ENCODE measurements around the gene PDCL2. TPM values are rescaled to one million over a fixed set of nuclear protein-coding genes. Genes with fewer than 3 reads are reported as not detected.
A peak's percentile ranks its signal among the peaks of the same experiment; 100 is the strongest.
"Not testable (repeated sequence)": the region's sequence is repeated elsewhere in the genome, so short reads cannot be mapped to it uniquely, and the experiment has no call there.

The PDCL2 gene
- total and polyA plus RNA-seq, 9 donors: not detected

DNA sequence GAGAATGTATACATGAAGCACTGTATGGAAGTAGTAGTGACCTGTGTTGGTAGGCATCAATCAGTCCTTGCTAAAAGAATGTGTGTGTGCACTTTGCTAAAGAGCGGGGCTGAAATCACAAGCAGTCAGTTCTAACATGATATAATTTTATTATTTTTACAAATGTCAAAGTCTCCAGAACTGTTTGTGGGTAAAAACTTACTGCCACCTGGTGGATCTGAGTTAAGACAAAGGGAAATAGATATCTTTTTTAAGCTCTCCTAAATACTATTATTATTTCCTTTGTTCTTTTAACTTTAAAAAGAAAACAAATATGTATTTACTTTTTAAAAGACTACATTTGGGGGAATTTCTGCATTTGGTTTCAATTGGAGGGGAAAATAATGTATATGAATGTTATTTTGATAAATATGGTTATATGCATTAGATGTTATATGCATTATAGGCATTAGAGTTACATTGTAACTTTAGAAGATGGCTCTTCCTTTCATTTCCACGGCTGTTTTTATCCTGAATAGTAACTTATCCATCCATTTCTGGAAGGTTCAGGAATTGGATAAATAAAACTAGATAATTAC lies 37.5 kb downstream of the PDCL2 start:
- Histone ChIP-seq H3K36me3 (ENCODE audit: control insufficient read depth, insufficient read depth, low read length) (no peaks in the 10 kb centered on the region), H3K4me1 (ENCODE audit: control insufficient read depth, insufficient read depth, low read length) (no peaks in the 10 kb centered on the region), H3K27ac (ENCODE audit: low read length) (no peak overlapping the region), H3K4me3 (ENCODE audit: low read length) (no peak overlapping the region), H3K27me3 (ENCODE audit: control insufficient read depth, insufficient read depth, low read length) (no peaks in the 10 kb centered on the region), H3K9me3 (replicated peaks; ENCODE audit: control insufficient read depth, low read depth, low read length) (no peaks in the 10 kb centered on the region)
- WGBS (ENCODE audit: insufficient coverage): no CpG with 5 or more reads among the region's 2 CpGs
- peak; percentile 75 for DNase-seq

DNA sequence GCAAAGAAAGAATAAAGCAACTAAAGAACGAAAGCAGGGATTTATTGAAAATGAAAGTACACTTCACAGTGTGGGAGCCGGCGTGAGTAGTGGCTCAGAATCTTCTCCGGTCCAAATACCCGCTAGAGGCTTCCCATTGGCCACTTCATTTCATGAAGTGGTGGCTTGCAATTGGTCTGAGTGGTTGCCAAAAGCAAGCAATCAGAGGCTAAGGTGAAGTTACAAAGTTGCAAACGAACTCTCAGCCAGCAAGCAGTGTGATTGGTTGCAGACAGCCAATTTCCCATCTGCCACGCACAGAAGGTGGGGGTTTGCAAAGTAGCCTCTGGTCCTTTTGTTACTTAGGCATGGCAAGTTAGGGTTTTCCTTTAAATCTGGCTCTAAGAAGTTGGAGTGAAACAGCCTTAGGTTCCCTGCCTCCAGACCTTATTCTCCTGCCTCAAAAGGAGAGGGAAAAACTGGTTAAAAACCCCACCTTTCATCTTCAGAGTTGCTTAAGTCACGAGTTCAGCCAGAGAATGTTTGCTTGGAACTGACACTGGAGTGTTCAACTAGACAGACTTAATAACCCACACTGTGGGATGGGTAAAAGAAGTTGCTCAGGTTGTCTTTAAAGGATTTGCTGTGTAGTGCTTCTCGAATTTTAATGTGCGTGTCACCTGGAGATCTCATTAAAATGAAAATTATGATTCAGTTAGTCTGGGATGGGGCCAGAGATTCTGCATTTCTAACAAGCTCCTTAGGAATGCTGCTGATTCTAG lies 38.4 kb downstream of the PDCL2 start:
- H3K4me1 ChIP-seq (ENCODE audit: control insufficient read depth, insufficient read depth, low read length): no peaks in the 10 kb centered on the region
- 33% methylated on average over 3 of the region's 10 CpGs for WGBS (ENCODE audit: insufficient coverage)
- peak overlapping the region; percentile 21 for H3K4me3 ChIP-seq (ENCODE audit: low read length)
- peak overlapping the region; percentile 69 for H3K27ac ChIP-seq (ENCODE audit: low read length)
- no peaks in the 10 kb centered on the region for H3K36me3 ChIP-seq (ENCODE audit: control insufficient read depth, insufficient read depth, low read length)
- peak; percentile 86 for DNase-seq
- H3K9me3 ChIP-seq (replicated peaks; ENCODE audit: control insufficient read depth, low read depth, low read length): no peaks in the 10 kb centered on the region
- H3K27me3 ChIP-seq (ENCODE audit: control insufficient read depth, insufficient read depth, low read length): no peaks in the 10 kb centered on the region

- not testable (repeated sequence) for H3K9me3 ChIP-seq (replicated peaks; ENCODE audit: control insufficient read depth, low read depth, low read length); H3K4me1 ChIP-seq (ENCODE audit: control insufficient read depth, insufficient read depth, low read length); DNase-seq; H3K27me3 ChIP-seq (ENCODE audit: control insufficient read depth, insufficient read depth, low read length); H3K27ac ChIP-seq (ENCODE audit: low read length); H3K36me3 ChIP-seq (ENCODE audit: control insufficient read depth, insufficient read depth, low read length); H3K4me3 ChIP-seq (ENCODE audit: low read length)
- 91% methylated on average over 4 of the region's 6 CpGs for WGBS (ENCODE audit: insufficient coverage)
Observed at GRCh38 chr4:55551964-55552363, 40.1 kb downstream of the PDCL2 start.

GRCh38 chr4:55549888-55550287 lies 42.2 kb downstream of the PDCL2 start:
- Histone ChIP-seq H3K36me3 (ENCODE audit: control insufficient read depth, insufficient read depth, low read length) (no peaks in the 10 kb centered on the region), H3K4me1 (ENCODE audit: control insufficient read depth, insufficient read depth, low read length) (peaks cover 2% of the 10 kb centered on the region), H3K9me3 (replicated peaks; ENCODE audit: control insufficient read depth, low read depth, low read length) (no peaks in the 10 kb centered on the region), H3K27ac (ENCODE audit: low read length) (no peak overlapping the region), H3K27me3 (ENCODE audit: control insufficient read depth, insufficient read depth, low read length) (no peaks in the 10 kb centered on the region), H3K4me3 (ENCODE audit: low read length) (no peak overlapping the region)
- no peak for DNase-seq
- no CpG with 5 or more reads among the region's 2 CpGs for WGBS (ENCODE audit: insufficient coverage)

DNA sequence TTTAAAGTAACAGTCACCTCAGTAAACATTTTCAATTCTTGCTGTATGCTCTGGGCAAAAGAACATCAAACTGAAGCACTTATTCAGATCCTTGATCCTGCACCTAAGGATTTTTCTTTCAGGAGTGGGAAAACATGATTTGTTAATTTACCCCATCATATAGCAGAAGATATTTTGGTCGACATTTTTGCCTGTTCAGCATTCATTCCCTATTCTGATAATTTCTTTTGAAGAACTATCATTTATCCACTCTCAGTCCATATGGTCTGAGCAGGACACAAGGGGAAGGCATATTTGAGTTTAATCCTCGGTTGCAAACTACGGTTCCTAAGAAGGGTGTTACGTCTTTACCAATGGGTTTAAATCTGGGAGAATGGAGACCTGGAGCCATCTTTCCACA lies 44.1 kb downstream of the PDCL2 start:
- Histone ChIP-seq H3K4me3 (ENCODE audit: low read length) (peak overlapping the region; percentile 89), H3K36me3 (ENCODE audit: control insufficient read depth, insufficient read depth, low read length) (no peaks in the 10 kb centered on the region), H3K27me3 (ENCODE audit: control insufficient read depth, insufficient read depth, low read length) (no peaks in the 10 kb centered on the region), H3K4me1 (ENCODE audit: control insufficient read depth, insufficient read depth, low read length) (peaks cover 2% of the 10 kb centered on the region), H3K27ac (ENCODE audit: low read length) (peak overlapping the region; percentile 97), H3K9me3 (replicated peaks; ENCODE audit: control insufficient read depth, low read depth, low read length) (no peaks in the 10 kb centered on the region)
- no peak for DNase-seq
- 53% methylated on average over 3 of the region's 4 CpGs for WGBS (ENCODE audit: insufficient coverage)

GRCh38 chr4:55547466-55547770 lies 44.6 kb downstream of the PDCL2 start:
- no peaks in the 10 kb centered on the region for H3K36me3 ChIP-seq (ENCODE audit: control insufficient read depth, insufficient read depth, low read length)
- WGBS (ENCODE audit: insufficient coverage): no CpG with 5 or more reads among the region's 10 CpGs
- H3K4me1 ChIP-seq (ENCODE audit: control insufficient read depth, insufficient read depth, low read length): peaks cover 2% of the 10 kb centered on the region
- peak overlapping the region; percentile 89 for H3K4me3 ChIP-seq (ENCODE audit: low read length)
- H3K27ac ChIP-seq (ENCODE audit: low read length): peak overlapping the region; percentile 97
- H3K9me3 ChIP-seq (replicated peaks; ENCODE audit: control insufficient read depth, low read depth, low read length): no peaks in the 10 kb centered on the region
- H3K27me3 ChIP-seq (ENCODE audit: control insufficient read depth, insufficient read depth, low read length): no peaks in the 10 kb centered on the region
- no peak for DNase-seq

DNA sequence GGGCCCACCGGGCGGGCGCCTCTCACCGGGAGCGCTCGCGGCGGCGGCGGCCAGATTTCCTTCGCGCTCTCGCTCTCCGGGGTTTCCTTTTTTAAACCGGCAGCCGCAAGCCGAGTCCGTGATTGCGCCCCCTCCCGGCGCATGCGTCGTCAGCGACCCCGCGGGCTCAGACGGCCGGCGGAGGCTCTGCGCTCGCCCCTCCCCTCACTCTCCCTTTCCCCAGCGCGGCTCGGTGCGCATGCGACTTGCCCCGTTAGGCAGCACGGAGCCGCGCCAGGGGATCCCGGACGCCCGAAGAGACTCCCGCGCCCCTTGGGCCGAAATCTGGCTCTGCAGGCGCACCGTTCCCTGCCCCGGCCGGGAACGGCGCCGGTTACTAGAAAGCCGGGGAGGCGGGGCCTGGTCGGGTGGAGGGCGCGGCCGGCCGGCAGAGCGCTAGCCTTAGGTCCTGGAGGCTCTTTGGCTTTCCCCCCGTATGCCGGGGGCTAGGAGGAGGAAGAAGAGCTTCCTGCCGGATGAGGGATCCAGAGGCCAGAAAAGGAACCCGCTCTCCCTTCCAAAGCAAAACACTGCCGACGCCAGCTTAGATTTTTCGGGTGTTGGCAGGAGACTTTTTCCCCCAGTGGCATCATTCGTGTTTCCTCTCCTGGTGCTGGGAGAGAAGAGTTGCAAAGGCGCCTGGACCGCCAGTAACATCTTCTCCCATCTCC lies 45.1 kb downstream of the PDCL2 start, which contains the start of gene CLOCK:
Gene CLOCK, minus strand, starts transcription at position 154 of the 710 bp plus-strand sequence. CDS start 64,124 bp downstream, outside the sequence.
- Histone ChIP-seq H3K27ac (ENCODE audit: low read length) (peak within 1 kb of the TSS; percentile 97), H3K9me3 (replicated peaks; ENCODE audit: control insufficient read depth, low read depth, low read length) (no peaks in the 10 kb centered on the region), H3K27me3 (ENCODE audit: control insufficient read depth, insufficient read depth, low read length) (no peaks in the 10 kb centered on the region), H3K36me3 (ENCODE audit: control insufficient read depth, insufficient read depth, low read length) (no peaks in the 10 kb centered on the region), H3K4me1 (ENCODE audit: control insufficient read depth, insufficient read depth, low read length) (peaks cover 2% of the 10 kb centered on the region), H3K4me3 (ENCODE audit: low read length) (peak within 1 kb of the TSS; percentile 89)
- peak; percentile 94 for DNase-seq
- under 1% methylated on average over 60 of the region's 71 CpGs for WGBS (ENCODE audit: insufficient coverage)

- H3K9me3 ChIP-seq (replicated peaks; ENCODE audit: control insufficient read depth, low read depth, low read length): no peaks in the 10 kb centered on the region
- H3K4me1 ChIP-seq (ENCODE audit: control insufficient read depth, insufficient read depth, low read length): peaks cover 2% of the 10 kb centered on the region
- H3K27ac ChIP-seq (ENCODE audit: low read length): peak overlapping the region; percentile 97
- WGBS (ENCODE audit: insufficient coverage): 0% methylated on average over 10 of the region's 16 CpGs
- H3K4me3 ChIP-seq (ENCODE audit: low read length): peak overlapping the region; percentile 89
- H3K36me3 ChIP-seq (ENCODE audit: control insufficient read depth, insufficient read depth, low read length): no peaks in the 10 kb centered on the region
- no peaks in the 10 kb centered on the region for H3K27me3 ChIP-seq (ENCODE audit: control insufficient read depth, insufficient read depth, low read length)
- no peak for DNase-seq
Observed at GRCh38 chr4:55546506-55546755, 45.6 kb downstream of the PDCL2 start.

DNA sequence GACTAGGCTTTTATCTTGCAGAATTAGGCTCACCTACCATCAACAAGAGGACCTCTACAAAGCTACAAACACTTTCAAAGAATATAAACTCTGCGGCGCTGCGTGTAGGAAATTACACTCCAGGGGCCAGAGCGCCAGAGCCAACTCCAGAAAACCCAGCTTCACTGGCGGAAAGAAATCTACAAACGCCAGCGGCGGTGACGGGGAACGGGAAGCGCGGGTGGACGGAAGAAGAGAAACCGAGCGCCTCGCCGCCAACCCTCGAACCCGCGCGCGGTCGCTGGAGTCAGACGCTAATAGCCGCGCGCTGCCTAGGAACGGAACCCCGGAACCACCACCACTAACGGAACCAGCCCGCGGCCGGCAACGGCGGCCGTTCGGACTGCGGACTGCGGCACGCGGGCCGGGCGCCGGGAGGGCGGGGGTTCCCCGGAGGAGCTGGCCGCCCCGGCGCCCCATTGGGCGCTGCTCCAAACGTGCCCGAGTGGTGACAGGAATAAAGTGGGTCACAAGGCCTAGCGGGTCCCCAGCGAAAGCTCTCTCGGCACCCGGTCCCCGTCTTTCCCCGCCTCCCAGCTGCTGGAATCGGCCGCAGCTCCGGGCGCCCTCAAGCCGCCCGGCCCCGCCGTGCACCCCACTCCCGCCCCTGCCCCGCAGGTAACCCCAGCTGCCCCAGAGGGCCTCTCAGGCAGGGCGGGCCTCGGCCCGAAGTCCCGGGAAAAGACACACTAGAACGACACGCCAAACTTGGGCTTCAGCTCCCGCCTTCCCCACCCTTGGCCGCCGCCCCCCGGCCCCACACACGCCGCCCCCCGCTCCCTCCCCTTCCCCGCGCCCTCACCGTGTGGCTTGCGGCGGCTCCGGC lies 46.2 kb downstream of the PDCL2 start:
- Histone ChIP-seq H3K9me3 (replicated peaks; ENCODE audit: control insufficient read depth, low read depth, low read length) (no peaks in the 10 kb centered on the region), H3K36me3 (ENCODE audit: control insufficient read depth, insufficient read depth, low read length) (no peaks in the 10 kb centered on the region), H3K27me3 (ENCODE audit: control insufficient read depth, insufficient read depth, low read length) (no peaks in the 10 kb centered on the region), H3K4me3 (ENCODE audit: low read length) (peak overlapping the region; percentile 89), H3K27ac (ENCODE audit: low read length) (peak overlapping the region; percentile 97), H3K4me1 (ENCODE audit: control insufficient read depth, insufficient read depth, low read length) (peaks cover 2% of the 10 kb centered on the region)
- WGBS (ENCODE audit: insufficient coverage): under 1% methylated on average over 68 of the region's 87 CpGs
- peak; percentile 89 for DNase-seq

GRCh38 chr4:55545151-55545550 lies 46.9 kb downstream of the PDCL2 start:
- peak; percentile 17 for DNase-seq
- H3K27ac ChIP-seq (ENCODE audit: low read length): peak overlapping the region; percentile 97
- peaks cover 2% of the 10 kb centered on the region for H3K4me1 ChIP-seq (ENCODE audit: control insufficient read depth, insufficient read depth, low read length)
- peaks cover 2% of the 10 kb centered on the region for H3K36me3 ChIP-seq (ENCODE audit: control insufficient read depth, insufficient read depth, low read length)
- peak overlapping the region; percentile 89 for H3K4me3 ChIP-seq (ENCODE audit: low read length)
- no peaks in the 10 kb centered on the region for H3K27me3 ChIP-seq (ENCODE audit: control insufficient read depth, insufficient read depth, low read length)
- WGBS (ENCODE audit: insufficient coverage): 0% methylated on average over 2 of the region's 6 CpGs
- H3K9me3 ChIP-seq (replicated peaks; ENCODE audit: control insufficient read depth, low read depth, low read length): no peaks in the 10 kb centered on the region
